ENCODE data around the gene PRRC2B.
"Not testable (repeated sequence)": the region's sequence is repeated elsewhere in the genome, so short reads cannot be mapped to it uniquely, and the experiment has no call there.

Gene PRRC2B

DNA sequence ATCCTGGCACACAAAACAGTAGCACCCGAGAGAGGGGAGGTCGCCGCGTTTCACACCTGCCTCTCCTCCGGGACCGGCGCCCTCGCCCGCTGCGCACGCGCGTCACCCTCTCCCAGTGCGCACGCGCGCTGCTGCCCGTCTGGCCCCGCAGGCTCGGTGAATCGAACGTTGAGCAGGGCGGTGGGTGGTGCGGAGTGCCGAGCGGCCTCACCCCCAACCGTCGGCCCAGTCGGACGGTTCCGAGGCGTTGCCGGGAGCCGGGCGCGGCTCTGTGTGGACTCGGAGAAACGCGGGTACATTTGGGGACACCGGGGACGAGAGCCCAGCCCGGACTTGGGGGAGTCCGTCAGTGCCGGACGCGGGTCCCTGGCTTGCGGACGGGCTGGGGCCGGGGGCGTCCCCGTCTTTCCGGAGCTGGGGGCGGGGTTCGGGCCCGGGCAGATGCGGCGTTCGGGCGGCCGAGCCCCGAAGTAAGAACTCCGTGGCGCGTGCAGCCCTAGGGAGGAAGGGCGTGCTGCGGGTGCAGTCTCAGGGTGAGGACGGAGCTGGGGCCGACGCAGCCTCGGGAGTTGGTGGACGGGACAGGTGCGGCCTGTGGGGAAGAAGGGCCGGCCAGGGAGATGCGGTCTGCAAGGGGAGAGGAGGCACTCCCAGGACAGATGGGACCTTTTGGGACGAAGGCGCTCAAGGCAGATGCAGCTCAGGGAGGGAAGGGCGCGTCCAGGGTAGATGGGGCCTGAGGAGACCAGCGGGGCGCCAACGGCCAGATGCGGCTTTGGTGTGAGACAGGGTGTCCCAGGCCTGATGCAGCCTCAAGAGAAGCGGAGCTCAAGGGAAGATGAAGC, 109.1 kb downstream of the PRRC2B start, which contains the start of gene POMT1:
TSS of gene POMT1 (plus strand) at position 138 of the 845 bp plus-strand sequence. CDS start 1,301 bp downstream, outside the sequence.
- H3K4me3 ChIP-seq = peak within 1 kb of the TSS; percentile 97
- peak; percentile 90 for DNase-seq (ENCODE audit: low spot score)
- H3K27ac ChIP-seq = peak within 1 kb of the TSS; percentile 39 to 79
- TF ChIP-seq CTCF (IDR thresholded peaks at IDR 0.05) = no peak

DNA sequence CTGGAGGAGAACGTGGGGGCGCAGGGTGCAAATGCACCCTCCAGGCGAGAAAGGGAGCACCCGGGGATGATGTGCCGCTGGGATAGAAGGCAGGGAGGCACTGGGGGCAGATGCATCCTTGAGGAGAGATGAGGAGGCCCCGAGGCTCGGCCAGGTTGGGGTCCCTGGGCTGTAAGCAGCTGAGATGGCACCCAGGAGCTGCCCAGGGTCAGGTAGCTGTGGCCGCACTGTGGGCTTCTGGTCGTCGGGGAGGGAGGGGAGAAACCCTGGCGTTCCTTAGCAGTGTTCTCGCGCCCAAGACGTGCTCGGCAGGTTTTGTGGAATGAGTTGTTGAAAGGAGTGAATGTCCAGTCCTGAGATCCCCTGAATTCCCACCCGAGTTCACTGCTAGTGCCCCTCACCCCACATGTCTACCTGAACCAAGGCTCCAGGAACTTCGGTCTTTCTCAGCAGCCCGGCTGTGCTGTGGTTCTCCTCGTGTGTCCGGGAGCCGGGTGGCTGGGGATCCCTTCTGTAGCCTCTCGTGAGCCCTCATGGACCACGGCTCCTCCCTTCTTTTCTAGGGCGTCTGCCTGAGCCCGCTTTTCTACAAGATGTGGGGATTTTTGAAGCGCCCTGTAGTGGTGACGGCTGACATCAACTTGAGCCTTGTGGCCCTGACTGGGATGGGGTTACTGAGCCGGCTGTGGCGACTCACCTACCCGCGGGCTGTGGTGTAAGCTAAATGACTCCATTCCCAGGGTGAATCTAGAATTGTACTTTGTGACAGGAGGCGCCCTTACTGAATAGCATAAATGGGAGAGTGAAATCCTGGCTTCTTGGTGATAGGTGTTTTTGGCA, 110.0 kb downstream of the PRRC2B start:
- no peak for TF ChIP-seq CTCF (IDR thresholded peaks at IDR 0.05)
- no peak for DNase-seq (ENCODE audit: low spot score)
- peak overlapping the region in 1 of 2 donors; percentile 79 for H3K27ac ChIP-seq
- H3K4me3 ChIP-seq = peak overlapping the region; percentile 97

DNA sequence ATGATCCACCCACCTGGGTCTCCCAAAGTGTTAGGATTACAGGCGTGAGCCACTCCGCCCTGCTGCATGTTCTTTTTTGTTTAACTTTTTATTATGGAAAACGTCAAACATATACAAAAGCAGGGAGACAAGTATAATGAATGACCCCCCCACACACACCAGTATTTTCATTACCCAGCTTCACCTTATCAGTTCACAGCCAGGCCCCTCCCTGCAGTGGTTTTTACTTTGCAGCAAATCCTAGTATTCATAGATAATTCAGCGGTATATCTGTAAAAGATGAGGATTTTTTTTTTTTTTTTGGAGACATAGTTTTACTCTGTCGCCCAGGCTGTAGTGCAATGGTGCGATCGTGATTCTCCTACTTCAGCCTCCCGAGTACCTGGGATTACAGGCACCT, 111.1 kb downstream of the PRRC2B start:
- TF ChIP-seq CTCF (IDR thresholded peaks at IDR 0.05) = no peak

GRCh38 chr9:131511416-131511815, 117.5 kb downstream of the PRRC2B start:
- no peak for DNase-seq (ENCODE audit: low spot score)
- H3K4me3 ChIP-seq = no peak overlapping the region
- no peak overlapping the region for H3K27ac ChIP-seq
- no peak for TF ChIP-seq CTCF (IDR thresholded peaks at IDR 0.05)

More for the DNA sequence above, 111.1 kb downstream of the PRRC2B start:
- no peak overlapping the region for H3K27ac ChIP-seq
- DNase-seq (ENCODE audit: low spot score) = no peak
- no peak overlapping the region for H3K4me3 ChIP-seq

DNA sequence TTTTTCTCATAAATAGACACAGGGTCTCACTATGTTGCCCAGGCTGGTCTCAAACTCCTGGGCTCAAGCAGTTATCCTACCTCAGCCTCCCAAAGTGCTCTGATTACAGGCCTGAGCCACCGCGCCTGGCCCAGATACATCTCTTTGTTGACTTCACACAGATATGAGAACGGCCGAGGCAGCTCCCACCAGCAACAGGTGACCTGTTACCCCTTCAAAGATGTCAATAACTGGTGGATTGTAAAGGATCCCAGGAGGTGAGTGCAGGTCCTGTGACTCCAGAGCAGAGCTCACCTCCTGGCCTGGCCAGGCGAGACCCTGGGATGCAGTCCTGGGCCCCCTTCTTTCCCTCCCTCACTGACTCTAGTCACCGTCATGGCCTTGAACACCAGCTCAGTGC, 118.0 kb downstream of the PRRC2B start:
- no peak for DNase-seq (ENCODE audit: low spot score)
- Histone ChIP-seq H3K4me3 (no peak overlapping the region), H3K27ac (no peak overlapping the region)
- no peak for TF ChIP-seq CTCF (IDR thresholded peaks at IDR 0.05)

DNA sequence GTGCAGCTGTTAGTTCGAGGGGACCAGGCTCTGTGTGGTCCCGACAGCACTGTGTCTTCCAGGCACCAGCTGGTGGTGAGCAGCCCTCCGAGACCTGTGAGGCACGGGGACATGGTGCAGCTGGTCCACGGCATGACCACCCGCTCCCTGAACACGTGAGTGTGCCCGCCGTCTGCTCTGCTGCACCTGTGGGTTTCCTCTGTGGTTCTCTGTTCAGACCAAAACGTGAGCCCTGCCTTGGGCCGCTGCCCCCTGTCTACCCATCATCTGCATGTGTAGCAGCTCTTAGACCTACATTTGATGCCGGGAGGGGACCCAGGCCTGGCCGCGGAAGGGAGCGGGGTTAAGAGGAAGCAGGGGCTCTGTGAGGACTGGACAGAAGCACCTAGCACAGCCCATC, 119.3 kb downstream of the PRRC2B start:
- no peak for DNase-seq (ENCODE audit: low spot score)
- no peak for TF ChIP-seq CTCF (IDR thresholded peaks at IDR 0.05)
- Histone ChIP-seq H3K27ac (no peak overlapping the region), H3K4me3 (no peak overlapping the region)

DNA sequence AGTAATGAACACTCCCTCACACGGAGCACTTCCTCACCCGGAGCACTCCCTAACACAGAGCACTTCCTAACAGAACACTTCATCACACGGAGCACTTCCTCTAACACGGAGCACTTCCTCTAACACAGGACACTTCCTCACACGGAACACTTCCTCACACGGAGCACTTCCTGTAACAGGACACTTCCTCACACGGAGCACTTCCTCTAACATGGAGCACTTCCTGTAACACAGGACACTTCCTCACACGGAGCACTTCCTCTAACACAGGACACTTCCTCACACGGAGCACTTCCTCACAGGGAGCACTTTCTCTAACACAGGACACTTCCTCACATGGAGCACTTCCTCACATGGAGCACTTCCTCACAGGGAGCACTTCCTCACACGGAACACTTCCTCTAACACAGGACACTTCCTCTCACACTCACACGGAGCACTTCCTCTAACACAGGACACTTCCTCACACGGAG, 121.7 kb downstream of the PRRC2B start:
- DNase-seq (ENCODE audit: low spot score); H3K4me3 ChIP-seq; H3K27ac ChIP-seq: not testable (repeated sequence)
